ENCODE measurements around the gene MRGPRE. TPM values are rescaled to one million over a fixed set of nuclear protein-coding genes. Genes with fewer than 3 reads are reported as not detected.

MRGPRE gene
- total RNA-seq, 1 donor from 2014 or later, result not detected

DNA sequence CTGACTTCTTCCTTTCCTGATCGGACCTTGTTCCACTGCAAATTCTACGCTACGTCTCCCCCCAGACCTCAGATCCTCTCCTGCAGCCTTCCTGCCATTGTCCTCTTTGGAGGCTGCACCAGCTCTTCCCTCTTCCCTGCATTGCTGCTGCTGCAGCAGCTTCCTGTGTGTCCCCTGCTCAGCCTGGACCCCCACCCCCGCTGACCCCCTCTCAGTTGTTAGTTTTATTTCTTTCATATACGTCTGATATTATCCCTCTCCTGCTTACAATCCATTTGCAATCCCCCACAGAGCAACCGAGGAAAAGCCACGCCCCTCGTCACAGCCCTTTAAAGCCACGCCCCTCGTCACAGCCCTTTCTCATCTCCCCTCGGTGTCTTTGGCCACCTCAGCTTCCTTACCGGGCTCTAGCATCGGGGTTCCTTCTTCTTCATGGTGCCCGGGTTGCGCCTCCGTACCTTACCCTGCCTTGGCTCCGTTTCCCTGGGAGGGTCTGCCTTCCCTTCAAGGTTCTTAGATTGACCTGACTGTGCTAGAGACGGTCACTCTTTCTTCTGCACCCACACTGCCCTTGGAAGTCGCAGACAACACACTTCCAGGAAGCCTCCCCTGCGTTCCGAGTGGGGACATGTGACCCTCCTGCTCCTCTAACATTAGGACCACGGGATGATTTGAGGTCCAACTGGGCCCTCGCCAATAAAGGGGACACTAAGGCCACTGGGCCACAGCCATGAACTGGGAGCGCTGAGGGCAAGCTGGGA is 18.4 kb downstream of the MRGPRE start:
- intact Hi-C loops (cut with micrococcal nuclease), result no loop called here

GRCh38 chr11:3208272-3208671 is 23.9 kb downstream of the MRGPRE start:
- intact Hi-C loops (cut with micrococcal nuclease), result no loop called here

DNA sequence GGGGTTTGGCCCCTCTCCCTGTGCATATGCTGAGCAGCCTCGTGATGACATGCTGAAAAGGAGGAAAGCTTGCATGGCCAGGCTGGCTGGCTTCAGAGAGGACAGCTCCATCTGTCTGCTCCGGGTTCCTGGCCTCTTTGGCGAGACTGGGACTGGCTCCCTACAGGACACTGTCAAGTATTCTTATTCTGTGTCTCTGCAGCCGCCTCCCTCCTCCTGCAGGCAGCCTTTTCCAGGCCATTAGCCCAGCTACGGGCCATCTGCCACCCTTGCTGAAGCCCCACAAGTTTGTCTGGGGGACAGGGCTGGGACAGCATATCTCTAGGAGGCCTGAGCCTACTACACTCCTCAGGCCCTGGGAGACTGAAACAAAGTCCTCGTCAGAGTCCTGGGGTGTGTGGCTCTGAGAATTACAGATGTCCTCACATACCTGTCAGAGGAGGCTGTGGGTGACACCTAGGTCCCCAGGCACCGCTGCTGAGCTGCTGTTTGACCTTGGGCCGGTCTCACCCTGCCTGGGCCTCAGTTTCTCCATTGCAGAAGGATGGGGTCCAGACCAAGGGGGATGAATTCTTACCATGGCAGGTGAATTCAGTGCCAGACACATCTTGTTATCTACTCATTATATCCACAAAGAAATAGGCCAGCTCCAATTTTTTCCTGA is 24.6 kb downstream of the MRGPRE start:
- intact Hi-C loops (cut with micrococcal nuclease), result no loop called here

DNA sequence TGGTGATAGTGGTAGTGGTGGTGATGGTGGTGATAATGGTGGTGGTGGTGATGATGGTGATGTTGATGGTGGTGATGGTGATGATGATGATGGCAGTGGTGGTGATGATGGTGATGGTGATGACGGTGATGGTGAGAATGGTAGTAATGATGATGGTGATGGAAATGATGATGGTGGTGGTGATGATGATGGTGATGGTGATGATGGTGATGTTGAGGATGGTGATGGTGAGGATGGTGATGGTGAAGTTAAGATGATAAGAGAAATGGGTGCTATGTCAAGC is 25.4 kb downstream of the MRGPRE start:
- intact Hi-C loops (cut with micrococcal nuclease), result no loop called here

DNA sequence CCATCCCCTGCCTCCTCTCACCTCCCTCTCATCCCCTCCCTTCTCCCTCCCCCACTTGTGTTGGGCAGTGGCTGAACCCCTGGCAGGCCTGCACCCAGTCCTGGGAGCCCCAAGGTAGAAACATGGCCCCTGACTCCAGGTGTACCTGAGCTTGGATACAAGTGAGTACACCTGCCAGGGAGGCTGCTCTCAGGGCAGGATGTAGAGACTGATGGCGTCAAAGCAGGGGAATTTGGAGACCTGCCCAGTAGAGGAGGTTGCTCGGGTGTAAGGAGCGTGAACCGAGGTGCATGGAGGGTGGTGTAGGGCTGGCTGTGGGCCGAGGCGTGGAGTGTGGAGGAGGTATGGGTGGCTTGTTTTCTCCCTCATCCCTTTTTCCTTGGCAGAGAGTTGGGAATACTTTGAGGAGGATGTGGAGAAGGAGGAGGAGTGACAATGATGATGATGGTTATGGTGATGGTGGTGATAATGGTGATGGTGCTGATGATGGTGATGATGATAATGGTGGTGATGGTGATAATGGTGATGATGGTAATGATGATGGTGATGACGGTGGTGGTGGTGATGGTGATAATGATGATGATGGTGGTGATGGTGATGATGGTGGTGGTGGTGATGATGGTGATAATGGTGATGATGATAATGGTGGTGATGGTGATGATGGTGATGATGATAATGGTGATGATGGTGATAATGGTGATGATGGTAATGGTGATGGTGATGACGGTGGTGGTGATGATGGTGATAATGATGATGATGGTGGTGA is 25.9 kb downstream of the MRGPRE start:
- intact Hi-C loops (cut with micrococcal nuclease), result no loop called here

- intact Hi-C loops (cut with micrococcal nuclease), result no loop called here
Observed at GRCh38 chr11:3205261-3206155, 26.7 kb downstream of the MRGPRE start.

DNA sequence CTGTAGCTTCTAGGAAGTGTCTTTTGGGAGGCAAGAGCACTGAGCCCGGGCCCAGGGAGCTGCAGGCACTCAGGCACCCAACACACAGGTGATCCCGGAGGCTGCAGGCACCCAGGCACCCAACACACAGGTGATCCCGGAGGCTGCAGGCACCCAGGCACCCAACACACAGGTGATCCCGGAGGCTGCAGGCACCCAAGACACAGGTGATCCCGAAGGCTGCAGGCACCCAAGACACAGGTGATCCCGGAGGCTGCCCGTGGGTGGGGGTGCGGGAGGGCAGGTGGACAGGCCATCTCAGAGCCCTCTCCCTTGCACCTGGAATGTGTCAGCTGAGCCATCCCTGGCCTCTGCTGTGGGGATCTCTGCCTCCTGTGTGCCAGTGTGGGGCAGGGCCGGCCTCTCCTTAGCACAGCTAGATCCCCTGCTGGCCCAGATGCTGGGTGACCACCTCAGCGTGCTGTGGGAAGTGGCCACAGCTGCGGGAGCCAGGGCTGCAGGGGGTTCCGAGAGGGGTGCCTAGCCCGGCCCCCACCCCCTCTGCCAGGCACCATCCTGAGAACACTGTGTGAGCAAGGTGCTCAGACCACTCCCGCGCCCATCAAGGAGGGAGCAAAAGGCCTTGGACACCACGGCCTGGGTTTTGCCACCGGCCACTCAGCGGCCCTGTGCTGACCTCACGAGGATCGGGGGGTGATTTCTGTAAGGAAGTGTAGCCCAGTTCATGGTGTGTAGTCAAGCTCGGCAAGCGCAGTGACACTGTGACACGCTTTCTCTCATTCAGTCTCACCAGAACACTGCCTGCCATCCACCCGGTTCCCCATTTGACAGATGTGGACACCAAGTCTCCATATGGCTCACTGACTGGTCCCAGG is 27.8 kb downstream of the MRGPRE start:
- intact Hi-C loops (cut with micrococcal nuclease), result no loop called here

DNA sequence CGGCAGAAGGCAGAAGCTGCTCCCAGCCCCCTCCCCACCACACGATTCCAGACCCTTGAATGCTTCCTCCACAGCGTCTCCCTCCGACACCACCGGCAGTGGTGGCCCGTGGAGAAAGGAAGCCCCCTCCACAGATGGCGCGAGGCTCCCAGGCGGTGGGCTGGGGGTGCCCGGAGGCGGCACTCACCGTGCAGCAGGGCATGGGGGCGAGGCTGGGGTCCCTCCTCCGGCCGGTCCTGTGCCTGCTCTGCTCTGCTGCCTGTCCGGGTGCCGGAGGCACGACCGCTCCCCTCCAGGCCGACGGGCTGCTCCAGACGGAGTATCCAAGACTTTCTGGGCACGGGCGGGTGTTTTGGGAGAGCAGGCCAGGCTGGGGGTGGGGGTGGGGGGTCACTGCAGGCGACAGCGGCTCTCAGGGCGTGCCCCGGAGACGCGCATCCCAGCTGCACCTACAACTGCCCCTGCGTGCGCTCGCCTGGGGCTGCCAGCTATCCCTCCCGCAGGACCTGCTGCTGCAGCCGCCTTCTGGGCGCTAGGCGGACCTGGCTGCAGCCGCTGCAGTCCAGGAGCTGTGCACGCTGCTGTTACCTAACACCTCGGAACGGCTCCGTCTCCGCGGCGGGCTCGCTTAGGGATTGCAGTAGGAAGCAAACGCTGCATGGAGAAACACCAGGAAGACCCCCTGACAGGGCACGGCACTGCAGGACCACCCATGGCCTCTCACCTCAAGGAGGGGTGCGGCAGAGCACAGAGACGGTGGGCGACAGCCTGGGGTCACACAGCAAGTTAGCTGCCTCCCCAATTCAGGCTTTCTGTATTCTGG is 28.8 kb downstream of the MRGPRE start:
- intact Hi-C loops (cut with micrococcal nuclease), result no loop called here

DNA sequence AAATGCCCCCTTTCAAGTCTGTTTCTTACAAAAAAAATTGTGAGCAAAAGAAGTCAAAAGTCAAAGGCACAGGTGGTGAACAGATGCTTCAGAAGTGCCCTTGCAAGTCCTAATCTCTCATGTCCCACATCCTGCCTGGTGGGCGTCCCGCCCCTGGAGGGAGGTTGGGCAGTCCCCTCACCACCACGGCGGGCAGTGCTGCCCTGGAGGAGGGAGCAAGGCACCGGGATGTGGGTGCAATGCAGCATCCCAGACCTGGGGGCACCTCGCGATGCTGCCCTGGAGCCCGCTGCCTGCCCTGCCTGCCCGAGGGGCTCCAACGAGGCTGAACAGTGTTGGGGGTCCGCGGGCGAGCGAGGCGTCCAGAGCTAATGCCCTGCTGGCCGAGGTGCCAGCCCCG is 29.5 kb downstream of the MRGPRE start:
- intact Hi-C loops (cut with micrococcal nuclease), result no loop called here

GRCh38 chr11:3202305-3202704 is 29.9 kb downstream of the MRGPRE start:
- intact Hi-C loops (cut with micrococcal nuclease), result no loop called here

GRCh38 chr11:3201677-3202181 is 30.5 kb downstream of the MRGPRE start:
- intact Hi-C loops (cut with micrococcal nuclease), result no loop called here

GRCh38 chr11:3201112-3201581 is 31.1 kb downstream of the MRGPRE start:
- intact Hi-C loops (cut with micrococcal nuclease), result no loop called here

GRCh38 chr11:3200388-3201111 is 31.7 kb downstream of the MRGPRE start:
- intact Hi-C loops (cut with micrococcal nuclease), result no loop called here

DNA sequence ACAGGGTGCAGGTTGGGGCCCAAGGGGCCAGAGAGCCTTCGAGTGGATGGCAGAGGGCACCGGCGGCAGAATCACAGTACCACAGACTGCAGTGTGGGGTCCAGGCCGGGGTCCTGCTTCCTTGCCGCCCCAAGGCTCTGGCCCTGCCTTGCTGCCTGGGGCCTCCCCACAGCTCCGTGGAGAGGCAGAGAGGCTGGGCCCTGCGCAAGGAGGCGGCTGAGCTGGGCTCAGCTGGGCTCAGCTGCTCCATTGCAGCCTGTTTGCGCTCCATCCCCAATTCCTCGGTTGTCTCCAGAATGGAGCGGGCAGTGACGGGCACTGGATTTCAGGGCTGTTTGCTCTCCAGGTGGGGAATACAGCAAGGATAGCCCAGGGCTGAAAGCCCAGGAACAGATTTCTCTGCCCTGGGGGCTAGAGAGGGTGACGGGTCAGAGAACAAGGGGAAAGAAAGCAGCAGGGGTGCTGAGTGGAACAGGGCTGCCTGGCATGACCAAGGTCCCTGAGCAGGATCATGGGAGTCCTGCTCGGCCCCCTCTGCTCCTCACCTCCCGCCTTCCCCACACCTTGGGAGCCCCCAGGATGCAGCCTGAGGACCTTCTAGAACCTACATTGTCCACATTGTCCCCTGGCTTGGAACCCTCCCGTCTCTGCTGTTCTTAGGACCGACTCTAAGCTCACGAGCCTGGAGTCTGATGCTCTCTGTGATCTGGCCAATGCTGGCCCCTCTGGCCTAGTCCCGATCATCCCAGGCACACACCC is 32.5 kb downstream of the MRGPRE start:
- intact Hi-C loops (cut with micrococcal nuclease), result no loop called here

DNA sequence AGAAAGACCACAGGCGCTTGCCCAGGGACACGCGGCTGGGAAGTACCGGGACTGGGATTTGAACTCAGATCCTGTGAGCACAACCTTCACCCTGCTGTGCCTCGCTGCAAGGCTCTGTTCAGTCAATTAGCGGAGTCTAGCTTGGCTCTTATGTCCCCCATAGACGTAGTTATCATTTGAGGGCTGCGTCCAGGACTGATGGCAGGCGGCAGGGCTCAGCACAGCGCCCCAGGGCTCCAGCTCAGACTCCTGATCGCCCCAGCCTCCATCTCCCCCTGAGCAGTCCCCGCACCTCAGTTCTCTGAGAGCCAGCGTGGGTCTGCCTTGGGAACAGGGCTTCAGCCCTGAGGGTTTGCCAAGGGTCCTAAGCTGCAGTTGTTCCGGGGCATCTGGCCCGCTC is 33.4 kb downstream of the MRGPRE start:
- intact Hi-C loops (cut with micrococcal nuclease), result no loop called here

DNA sequence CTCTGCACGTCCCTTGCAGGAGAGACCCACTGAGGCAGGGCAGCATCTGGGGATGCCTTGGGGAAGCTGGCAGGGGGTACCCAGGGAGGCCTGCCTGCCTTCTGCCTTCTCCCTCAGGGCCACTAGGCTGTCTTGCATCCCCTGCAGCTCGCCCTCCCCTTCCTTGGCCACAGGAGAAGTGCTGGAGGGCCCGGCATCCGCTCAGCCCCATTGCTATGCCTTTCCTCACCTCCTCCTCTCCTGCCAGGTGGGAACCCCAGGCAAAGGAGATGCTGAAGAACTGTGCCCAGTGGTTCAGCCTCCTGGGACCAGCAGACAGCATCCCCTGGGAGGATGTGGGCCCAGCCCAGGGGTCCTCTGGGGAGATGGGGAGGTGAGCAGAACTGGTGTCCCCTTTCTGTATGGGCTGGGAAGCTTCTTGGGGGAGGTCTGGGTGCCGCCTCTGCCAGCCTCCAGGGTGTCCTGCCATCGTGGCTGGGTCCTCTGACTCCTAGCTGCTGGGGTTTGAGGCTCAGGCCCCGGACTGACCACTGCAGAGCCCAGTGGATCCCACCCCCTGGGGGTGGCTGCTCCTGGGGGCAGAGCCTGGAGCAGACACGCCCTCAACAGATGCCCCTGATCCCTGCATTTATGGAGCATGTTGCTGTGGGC is 34.2 kb downstream of the MRGPRE start:
- intact Hi-C loops (cut with micrococcal nuclease), result no loop called here

DNA sequence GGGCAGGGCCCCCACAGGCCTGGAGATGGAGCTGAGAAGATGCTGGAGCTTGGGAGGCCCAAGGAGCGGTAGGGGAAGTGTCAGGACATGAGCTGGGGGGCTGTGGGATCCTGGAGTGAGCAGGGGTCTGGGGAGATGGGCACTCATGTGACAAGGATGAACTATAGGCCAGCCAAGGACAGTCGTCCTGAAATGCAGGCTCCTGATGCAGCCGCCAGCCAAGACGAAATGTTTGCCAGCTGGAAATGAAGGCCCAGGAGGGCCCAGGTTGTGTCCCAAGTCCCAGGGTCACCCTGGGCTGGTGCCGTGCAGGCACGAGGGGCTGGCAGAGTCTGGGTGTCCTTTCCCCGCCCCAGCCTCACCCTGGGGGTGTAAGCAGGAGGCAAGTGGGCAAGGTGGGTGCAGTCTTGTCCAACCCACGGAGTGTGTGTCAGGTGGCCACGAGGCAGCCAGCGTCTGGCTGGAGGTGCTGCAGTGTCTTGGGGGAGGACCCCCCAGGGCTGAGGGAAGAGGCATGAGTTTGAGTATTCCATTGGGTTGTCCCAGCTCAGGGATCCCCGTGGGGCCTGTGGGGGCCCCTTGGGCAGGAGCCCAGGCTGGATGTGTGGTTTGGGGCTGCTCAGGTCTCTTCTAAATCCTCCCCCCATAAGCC is 35.0 kb downstream of the MRGPRE start:
- intact Hi-C loops (cut with micrococcal nuclease), result no loop called here
